SH-SY5Y (cell line): ENCODE data around the gene IL4.

Experiments
- GATA2 ChIP-seq: IDR thresholded peaks from 2 replicates; pipeline ENCODE4 v1.6.1; 2011; ENCODE audit warnings: mild to moderate bottlenecking, low read depth, low read length
- GATA3 ChIP-seq: IDR thresholded peaks from 2 replicates; pipeline ENCODE4 v1.6.1; 2011; ENCODE audit warnings: low read depth, mild to moderate bottlenecking, low read length, moderate library complexity

IL4 gene

DNA sequence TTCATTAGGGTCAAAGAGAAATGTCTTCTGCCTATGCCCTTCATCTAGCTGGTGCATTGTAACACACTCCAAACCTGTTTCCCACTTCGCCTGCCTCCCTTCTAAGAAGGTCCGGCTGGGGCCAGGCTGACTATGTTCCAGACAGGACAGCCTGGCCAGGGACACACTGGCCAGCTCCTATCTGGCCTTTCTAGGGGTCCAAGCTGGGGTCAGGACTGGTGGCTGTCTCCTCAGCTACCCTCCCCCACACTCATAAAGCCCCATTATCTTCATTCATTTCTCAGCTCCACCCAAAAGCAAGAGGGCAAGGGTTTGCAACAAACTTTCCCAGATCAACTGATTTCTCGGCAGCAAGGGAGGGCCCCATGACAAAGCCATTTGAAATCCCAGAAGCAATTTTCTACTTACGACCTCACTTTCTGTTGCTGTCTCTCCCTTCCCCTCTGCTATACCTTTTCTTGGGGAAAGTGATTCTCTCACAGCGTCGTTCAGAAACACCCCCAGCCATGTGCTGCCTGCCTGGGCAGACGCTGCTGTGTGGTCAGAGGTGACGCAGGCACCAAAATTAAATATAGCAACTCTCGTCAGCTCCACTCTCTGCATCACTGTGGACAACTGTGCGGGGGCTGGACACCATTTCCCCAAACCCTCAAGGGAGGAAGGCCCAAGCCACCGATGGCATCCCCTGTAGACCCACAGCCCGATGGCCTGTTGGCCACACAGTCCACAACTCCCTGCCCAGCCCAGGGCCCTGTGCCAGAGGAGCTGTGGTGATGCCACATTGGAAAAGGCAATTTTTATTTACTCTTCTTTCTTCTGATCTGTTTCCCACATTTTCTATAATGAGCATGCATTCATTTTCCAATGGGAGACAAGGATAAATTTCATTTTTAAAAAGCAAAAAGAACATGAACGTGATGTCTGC, 9.8 kb upstream of the IL4 start:
- TF ChIP-seq GATA2 (no peak), GATA3 (no peak)

DNA sequence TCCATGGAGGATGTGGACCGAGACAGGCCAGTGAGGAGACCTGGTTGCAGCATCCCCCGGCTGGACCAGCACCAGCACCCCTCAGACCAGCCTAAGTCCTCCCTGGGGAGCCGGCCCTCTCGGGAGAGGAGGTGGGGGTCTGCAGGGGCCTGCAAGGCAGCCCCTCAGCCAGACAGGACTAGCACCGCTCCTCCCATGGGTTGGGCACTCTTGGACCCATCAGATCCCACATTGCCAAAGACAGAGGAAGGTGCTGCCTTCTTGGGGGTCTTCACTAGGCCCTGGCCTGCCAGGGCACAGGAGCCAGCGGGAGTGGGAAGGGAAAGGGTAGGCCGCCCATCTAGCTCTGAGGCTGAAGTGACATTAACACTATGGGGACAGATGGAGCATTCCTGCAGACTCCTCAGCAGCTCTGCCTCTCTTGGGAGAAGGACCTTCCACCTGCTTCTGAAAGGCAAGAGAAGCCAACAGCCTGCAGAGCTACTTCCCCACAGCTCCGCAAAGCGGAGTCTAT, 9.0 kb upstream of the IL4 start:
- TF ChIP-seq GATA2 (no peak), GATA3 (no peak)

DNA sequence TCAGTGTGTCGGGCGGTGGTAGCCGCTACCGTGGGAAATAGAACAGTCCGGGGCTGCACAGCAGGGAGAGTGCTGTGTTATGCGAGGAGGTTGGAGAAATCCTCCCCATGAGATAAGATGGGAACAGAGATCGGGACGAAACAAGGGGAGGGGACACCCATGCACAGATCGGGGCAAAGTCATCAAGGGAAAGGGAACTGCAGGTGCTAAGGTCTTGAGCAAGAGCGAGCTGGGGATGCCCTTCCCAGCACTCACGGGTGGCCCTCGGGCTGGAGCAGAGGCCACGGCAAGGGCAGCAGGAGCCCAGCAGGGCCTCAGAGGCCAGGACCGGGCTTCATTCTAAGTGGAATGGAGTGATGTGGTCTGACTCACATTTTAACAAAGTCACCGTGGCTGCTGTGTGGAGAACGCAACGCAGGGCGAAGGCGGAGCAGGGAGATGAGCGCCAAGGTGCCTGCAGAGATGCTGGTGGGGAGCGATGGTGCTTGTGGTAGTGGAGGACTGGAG, 8.2 kb upstream of the IL4 start:
- no peak for TF ChIP-seq GATA3
- TF ChIP-seq GATA2: no peak

DNA sequence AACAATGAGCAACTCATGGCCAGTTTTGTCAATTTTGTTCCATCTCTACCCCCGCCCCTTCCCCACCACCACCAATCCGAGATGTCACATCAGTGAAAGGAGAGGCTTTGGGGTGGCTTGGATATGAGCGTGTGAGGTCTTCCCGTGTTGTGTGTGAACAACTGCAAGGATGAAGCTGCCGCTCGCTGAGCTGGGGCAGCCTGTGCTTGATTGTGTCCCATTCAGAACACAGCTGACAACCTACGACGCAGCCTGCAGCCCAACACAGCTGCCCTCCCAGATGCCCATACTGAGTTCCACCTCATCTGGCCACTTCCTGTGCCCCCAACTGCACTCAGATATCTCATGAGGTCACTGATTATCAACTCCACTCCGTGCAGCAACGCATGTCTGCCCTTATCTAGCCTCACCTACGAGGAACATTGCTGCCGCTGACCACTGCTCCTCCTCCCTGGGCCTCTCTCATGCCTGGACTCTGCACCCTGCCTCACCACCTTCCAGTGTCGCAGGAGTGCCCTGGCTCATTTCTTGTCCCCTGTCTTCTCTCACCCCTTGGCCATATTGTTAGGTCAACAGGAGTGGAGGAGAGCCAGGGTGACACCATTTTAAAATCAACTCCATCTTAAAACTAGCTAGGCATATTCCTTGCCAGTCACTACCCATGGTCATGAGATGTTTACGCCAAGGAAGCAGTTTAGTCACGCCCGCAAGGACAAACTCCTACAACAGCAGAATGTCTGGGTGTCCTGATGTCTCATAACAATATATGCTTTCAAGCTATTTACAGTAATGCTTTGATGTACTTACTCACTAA, 7.3 kb upstream of the IL4 start:
- TF ChIP-seq GATA3: no peak
- TF ChIP-seq GATA2: no peak

DNA sequence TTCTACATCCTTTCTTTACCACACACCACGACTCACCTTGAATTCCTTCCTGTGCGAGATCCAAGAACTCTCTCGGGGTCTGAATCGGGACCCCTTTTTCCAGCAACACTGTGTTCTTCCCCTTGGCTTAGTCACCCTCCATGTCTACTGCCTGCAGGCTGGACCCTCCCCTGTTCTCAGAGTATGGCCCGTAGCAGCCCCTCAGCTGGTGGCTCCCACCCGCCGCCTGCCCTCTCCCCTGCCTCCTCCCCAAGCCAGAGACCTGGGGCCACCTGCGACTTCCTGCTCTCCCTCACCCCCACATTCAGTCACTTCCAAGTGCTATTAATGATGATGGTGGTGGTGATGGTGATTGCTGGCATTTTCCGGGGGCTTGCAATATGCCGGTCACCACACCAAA, 6.5 kb upstream of the IL4 start:
- TF ChIP-seq GATA3 (no peak), GATA2 (no peak)

DNA sequence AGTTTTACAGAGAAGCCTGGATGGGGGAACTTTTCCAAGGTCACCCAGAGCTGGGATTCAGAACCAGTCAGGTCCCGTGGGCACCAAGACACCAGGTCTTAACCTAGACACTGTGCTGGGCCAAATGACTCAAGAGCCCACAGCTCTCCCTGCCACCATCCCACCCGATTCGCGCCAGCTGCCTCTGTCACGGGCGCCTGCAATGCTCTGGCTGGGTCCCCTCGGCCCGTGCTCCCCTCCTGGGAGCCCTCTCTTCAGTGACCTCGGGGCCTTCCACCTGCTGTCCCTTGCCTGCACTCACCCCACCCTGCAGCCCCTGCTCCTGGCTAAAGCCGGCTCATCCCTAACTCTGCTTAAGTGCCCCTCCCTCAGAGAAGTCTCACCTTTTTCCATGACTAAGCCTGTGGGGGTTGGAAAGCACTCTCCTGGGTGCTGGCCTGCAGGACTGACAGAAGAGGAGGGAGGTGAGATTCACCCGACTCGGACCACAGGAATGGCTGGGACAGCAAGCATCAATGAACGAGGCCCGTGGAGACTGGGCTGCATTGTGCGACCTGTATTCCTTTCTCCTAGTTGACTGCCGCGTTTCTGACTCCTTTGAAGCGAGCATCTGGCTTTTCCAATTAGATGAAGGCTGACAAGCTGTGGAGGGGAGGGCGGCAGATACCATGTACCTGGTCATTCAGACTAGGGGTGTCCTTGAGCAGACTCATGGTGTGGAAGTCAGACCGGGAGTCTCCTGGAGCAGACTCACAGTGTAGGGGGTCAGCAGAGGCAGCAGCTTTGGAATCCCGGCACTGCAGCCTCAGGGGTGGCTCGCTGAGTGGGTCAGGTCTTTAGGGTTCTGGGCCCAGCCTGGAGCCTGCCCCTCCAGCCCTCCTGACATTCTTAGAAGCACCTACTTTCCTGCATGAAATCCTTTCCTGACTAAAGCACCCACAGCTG, 5.8 kb upstream of the IL4 start:
- TF ChIP-seq GATA2: no peak
- TF ChIP-seq GATA3: no peak

DNA sequence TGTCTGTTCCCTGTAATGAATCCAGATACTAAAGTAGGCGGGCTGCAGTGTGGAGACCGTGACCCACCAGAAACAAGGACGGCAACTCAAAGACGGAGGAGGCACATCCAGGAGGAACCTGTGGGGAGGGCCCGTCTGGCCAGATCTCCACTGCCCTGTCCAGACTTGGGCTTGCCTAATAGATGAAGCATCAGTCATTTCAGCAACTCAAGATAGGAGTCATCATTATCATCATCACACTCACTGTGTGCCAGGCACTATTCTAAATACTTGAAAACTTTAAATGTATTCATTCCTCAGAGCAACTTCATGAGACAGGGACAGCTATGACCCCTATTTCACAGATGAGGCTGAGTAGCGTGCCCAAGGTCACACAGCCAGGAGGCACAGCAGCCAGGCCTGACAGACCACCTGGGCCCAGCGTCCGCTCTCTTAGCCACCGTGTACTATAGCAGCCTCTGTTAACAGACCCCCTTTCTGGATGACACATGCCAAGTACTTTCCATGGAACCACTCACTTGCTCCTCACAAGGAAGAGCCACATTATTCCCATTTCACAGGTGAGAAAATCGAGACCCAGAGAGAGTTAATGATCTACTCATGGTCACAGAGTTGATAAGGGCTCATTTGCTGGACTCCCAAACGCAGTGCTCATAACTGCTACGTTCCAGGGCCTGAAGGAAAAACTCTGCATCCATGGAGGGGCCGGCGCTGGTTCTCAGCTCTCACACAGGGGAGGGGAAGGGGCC, 4.9 kb upstream of the IL4 start:
- TF ChIP-seq GATA3: no peak
- TF ChIP-seq GATA2: no peak

DNA sequence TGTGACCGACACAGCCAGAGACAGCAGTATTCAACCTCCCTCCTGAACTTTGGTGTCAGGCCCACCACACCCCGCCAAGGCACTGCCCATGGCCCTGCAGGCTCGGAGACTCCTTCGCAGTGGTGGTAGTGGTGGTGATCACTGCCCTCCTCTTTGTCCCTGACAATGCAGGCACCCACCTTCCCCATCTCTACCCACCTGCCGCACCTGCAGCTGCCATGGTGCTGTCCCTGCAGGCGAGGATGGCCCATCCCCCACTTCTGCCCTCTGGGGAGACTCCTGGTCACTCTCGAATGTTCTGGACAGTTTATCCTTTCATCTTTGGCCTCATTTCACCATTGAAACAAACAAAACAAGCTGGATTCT, 4.4 kb upstream of the IL4 start:
- TF ChIP-seq GATA3 (no peak), GATA2 (no peak)

DNA sequence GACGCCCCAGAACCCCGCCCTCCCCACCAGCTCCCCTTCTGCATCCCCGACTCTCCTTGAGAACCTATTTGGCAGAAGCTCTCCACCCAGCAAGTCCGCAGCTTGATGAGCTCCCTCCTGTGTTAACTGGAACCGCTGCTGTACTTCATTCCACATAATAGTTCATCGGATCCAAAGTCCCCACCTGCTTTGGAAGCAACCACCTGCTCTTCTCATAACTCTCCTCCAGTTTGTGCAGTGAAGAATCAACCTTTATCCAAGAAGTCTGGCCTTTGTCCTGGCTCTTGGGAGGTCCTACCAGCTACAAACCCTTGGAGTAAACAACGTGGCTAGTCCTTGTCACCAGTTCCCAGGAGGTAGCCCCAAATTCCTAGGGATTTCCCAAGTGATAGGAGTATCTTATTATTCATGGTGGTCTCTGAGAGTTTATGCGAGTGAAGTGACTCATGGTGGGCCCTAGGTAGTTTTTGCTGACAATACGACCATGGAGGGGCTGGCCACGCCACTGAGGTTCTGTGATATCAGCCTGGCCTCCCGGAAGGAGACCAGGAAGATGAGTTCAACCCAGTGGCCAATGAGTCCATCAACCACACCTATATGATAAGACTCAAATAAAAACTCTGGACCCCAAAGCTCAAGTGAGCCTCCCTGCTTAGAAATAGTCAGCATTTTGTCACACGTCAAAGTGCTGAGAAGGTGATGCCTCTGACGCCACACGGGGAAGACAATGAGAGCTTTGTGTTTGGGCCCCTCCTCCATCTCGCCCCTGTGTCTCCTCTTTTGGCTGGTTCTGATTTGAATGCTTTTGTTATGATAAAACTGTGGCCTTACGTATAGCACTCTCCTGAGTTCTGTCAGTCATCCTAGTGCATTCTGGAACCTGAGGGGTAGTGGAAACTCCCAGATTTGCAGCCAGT, 3.6 kb upstream of the IL4 start:
- TF ChIP-seq GATA2: no peak
- TF ChIP-seq GATA3: no peak

DNA sequence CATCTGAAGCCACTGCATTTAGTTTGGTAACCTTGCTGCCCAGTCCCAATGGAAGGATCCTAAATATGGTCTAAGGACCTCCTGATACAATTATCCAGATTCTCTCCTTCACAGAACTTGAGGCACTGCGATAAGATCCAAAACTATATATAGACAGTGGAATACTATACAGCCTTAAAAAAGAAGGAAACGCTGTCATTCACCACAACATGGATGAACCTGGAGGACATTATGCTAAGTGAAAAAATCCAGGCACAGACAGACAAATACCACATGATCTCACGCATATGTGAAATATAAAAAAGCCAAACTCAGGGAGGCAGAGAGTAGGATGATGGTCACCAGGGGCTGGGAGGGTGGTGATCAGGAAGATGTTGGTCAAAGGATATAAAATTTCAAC, 2.8 kb upstream of the IL4 start:
- no peak for TF ChIP-seq GATA2
- TF ChIP-seq GATA3: no peak

DNA sequence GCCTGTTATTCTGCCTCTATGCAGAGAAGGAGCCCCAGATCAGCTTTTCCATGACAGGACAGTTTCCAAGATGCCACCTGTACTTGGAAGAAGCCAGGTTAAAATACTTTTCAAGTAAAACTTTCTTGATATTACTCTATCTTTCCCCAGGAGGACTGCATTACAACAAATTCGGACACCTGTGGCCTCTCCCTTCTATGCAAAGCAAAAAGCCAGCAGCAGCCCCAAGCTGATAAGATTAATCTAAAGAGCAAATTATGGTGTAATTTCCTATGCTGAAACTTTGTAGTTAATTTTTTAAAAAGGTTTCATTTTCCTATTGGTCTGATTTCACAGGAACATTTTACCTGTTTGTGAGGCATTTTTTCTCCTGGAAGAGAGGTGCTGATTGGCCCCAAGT, 301 bp upstream of the IL4 start:
- TF ChIP-seq GATA3 (no peak), GATA2 (no peak)

DNA sequence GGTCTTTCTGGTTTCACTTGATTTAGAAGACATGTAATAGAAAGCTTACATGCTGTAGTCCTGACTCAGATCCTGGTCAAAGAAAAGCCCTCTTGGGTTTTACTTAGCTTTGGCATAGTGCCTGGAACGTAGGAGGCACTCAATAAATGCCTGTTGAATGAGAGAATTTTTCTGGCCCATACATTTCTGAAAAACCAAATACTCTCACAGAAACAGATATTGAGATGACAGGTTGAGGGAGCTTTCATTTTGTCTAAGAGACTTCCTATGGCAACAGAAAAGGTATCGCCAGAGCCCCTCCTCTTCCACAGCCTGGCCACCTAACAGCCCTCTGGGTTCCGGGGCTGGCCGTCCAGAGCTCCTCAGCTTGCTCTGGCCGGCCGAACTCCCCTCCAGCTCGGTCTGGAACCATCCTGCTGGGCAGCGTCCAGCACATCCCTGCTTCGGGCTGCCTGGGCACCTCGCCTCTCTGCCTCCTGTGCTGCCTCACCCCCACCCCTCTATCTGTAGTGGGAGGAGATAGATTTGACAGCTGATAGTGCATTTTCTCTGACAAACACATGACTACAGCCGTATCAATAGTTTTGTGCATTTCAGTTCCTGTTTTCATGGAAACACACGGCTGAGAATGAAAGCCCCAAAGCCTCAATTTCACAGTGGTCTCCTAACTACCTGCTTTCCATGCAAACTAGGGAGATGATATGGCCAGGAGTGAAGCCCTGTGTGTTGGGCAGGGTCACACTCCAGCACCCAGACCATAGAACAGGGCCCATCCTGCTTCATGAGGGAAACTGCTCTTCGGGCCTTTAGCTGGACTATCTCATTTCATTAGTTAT, 1.1 kb downstream of the IL4 start:
- TF ChIP-seq GATA2 (no peak), GATA3 (no peak)
